ENCODE results near the gene USP28.
A peak's percentile ranks its signal among the peaks of the same experiment; 100 is the strongest.

The USP28 gene

DNA sequence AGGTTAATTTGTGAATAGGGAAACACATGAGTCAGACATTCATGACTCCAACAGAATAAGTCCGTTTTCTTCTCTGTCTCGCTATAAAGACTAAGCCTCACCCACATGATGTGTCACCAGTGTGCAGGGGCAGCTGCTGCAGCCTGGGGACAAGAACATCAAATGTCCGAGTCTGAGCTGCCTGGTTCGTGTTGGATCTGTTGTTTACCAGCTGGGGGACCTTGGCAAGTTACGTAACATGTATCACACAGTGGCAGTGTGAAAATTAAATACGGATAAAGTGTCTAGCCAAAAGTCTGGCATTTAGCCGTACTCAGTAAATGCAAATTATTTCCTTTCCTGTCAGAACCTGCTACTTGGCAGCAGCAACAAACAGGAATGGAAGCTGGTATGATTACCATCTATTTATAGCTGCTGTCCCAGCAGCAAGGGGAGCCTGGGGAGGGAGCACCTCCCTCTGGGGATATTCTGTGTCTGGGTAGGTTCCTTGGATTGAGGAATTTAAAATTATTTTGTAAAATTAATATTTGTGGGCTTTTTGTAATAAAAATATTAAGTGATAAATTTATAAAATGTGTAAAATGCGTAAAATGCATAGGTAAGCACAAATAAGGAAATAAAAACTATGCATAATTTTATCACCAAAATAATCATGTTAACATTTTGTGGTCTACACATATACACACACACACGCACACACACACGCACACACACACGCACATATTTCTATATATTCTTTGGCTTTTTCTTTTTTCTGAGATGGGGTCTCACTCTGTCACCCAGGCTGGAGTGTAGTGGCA lies 97.1 kb downstream of the USP28 start:
- DNase-seq = no peak
- no peak overlapping the region for H4K8ac ChIP-seq (ENCODE audit: low read depth, low read length)
- no peak overlapping the region for H3K4me3 ChIP-seq (ENCODE audit: low read length)

DNA sequence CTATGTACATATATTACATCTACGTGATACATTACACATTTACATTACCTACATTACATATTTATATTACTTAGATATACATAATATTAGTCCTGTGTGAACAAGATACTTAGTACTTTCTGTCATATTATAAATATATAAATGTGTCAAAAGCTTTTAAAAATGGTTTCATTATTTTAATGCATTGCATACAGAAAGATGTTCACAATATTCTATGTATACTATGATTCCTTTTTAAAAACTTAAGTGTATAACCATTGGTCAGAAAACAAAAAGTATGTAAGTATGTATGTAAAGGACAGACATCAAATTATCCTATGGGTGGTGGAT lies 101.2 kb downstream of the USP28 start:
- Histone ChIP-seq H2AK5ac (ENCODE audit: low read length) (no peak overlapping the region), H3K79me2 (ENCODE audit: control insufficient read depth, insufficient read depth, low read length) (peaks cover 9% of the 10 kb centered on the region), H3K27me3 (ENCODE audit: insufficient read depth, low read length, poor library complexity) (peaks cover 2% of the 10 kb centered on the region), H3K9ac (ENCODE audit: low read length) (no peak overlapping the region), H3K27ac (ENCODE audit: low read depth, low read length) (no peak overlapping the region), H2BK15ac (replicated peaks; ENCODE audit: low read depth) (no peak overlapping the region), H3K79me1 (ENCODE audit: low read length) (peaks cover 8% of the 10 kb centered on the region), H3K18ac (ENCODE audit: low read length) (no peak overlapping the region), H4K5ac (ENCODE audit: low read length) (no peak overlapping the region), H3K4me1 (ENCODE audit: control insufficient read depth, low read depth, low read length) (peaks cover 2% of the 10 kb centered on the region), H3K4me2 (ENCODE audit: low read length) (no peak overlapping the region), H3K23ac (ENCODE audit: low read length) (no peak overlapping the region), H3K4ac (ENCODE audit: low read depth, low read length) (no peak overlapping the region), H4K8ac (ENCODE audit: low read depth, low read length) (no peak overlapping the region), H2BK120ac (ENCODE audit: low read depth, low read length) (no peak overlapping the region), H3K4me3 (ENCODE audit: low read length) (no peak overlapping the region), H3K56ac (ENCODE audit: low read length) (no peak overlapping the region), H3K36me3 (ENCODE audit: control insufficient read depth, insufficient read depth, low read length) (no peaks in the 10 kb centered on the region), H2BK5ac (ENCODE audit: low read length) (no peak overlapping the region)
- WGBS (ENCODE audit: extremely low coverage, insufficient coverage, low lambda C conversion rate) = no CpG with 5 or more reads among the region's 1 CpG
- DNase-seq = no peak

More for the DNA sequence above, 97.1 kb downstream of the USP28 start:
- 100% methylated on average over 1 of the region's 11 CpGs for WGBS (ENCODE audit: extremely low coverage, insufficient coverage, low lambda C conversion rate)
- H3K18ac ChIP-seq (ENCODE audit: low read length) = no peak overlapping the region
- no peaks in the 10 kb centered on the region for H3K36me3 ChIP-seq (ENCODE audit: control insufficient read depth, insufficient read depth, low read length)
- H4K5ac ChIP-seq (ENCODE audit: low read length) = no peak overlapping the region
- H2BK120ac ChIP-seq (ENCODE audit: low read depth, low read length) = no peak overlapping the region
- H3K27me3 ChIP-seq (ENCODE audit: insufficient read depth, low read length, poor library complexity) = peaks cover 2% of the 10 kb centered on the region
- no peak overlapping the region for H2BK5ac ChIP-seq (ENCODE audit: low read length)
- no peak overlapping the region for H3K4me2 ChIP-seq (ENCODE audit: low read length)
- H3K79me1 ChIP-seq (ENCODE audit: low read length) = peaks cover under 1% of the 10 kb centered on the region
- no peak overlapping the region for H3K4ac ChIP-seq (ENCODE audit: low read depth, low read length)
- peaks cover under 1% of the 10 kb centered on the region for H3K79me2 ChIP-seq (ENCODE audit: control insufficient read depth, insufficient read depth, low read length)
- no peak overlapping the region for H3K9ac ChIP-seq (ENCODE audit: low read length)
- no peak overlapping the region for H2AK5ac ChIP-seq (ENCODE audit: low read length)
- H2BK15ac ChIP-seq (replicated peaks; ENCODE audit: low read depth) = no peak overlapping the region
- no peak overlapping the region for H3K27ac ChIP-seq (ENCODE audit: low read depth, low read length)
- H3K23ac ChIP-seq (ENCODE audit: low read length) = no peak overlapping the region
- no peaks in the 10 kb centered on the region for H3K4me1 ChIP-seq (ENCODE audit: control insufficient read depth, low read depth, low read length)
- H3K56ac ChIP-seq (ENCODE audit: low read length) = no peak overlapping the region

- Histone ChIP-seq H3K4ac (ENCODE audit: low read depth, low read length) (no peak within 1 kb of the TSS), H3K27ac (ENCODE audit: low read depth, low read length) (no peak within 1 kb of the TSS), H2AK5ac (ENCODE audit: low read length) (no peak within 1 kb of the TSS), H3K27me3 (ENCODE audit: insufficient read depth, low read length, poor library complexity) (peaks cover 2% of the 10 kb centered on the region), H3K18ac (ENCODE audit: low read length) (no peak within 1 kb of the TSS), H3K79me2 (ENCODE audit: control insufficient read depth, insufficient read depth, low read length) (peaks cover 9% of the 10 kb centered on the region), H4K5ac (ENCODE audit: low read length) (no peak within 1 kb of the TSS), H2BK15ac (replicated peaks; ENCODE audit: low read depth) (no peak within 1 kb of the TSS), H2BK5ac (ENCODE audit: low read length) (no peak within 1 kb of the TSS), H3K36me3 (ENCODE audit: control insufficient read depth, insufficient read depth, low read length) (no peaks in the 10 kb centered on the region), H3K4me1 (ENCODE audit: control insufficient read depth, low read depth, low read length) (peaks cover 2% of the 10 kb centered on the region), H2BK120ac (ENCODE audit: low read depth, low read length) (no peak within 1 kb of the TSS), H3K9ac (ENCODE audit: low read length) (peak within 1 kb of the TSS; percentile 86), H3K79me1 (ENCODE audit: low read length) (peaks cover 8% of the 10 kb centered on the region), H3K56ac (ENCODE audit: low read length) (peak within 1 kb of the TSS; percentile 92), H3K4me3 (ENCODE audit: low read length) (peak within 1 kb of the TSS; percentile 77), H3K23ac (ENCODE audit: low read length) (no peak within 1 kb of the TSS), H3K4me2 (ENCODE audit: low read length) (peak within 1 kb of the TSS; percentile 56), H4K8ac (ENCODE audit: low read depth, low read length) (no peak within 1 kb of the TSS)
- peak; percentile 98 for DNase-seq
- WGBS (ENCODE audit: extremely low coverage, insufficient coverage, low lambda C conversion rate) = no CpG with 5 or more reads among the region's 46 CpGs
These were observed 101.8 kb downstream of the USP28 start, which contains the start of gene ZW10 for GRCh38 chr11:113773416-113774173. ZW10 (minus strand) TSS chr11:113773692; CDS start chr11:113773666, 26 bp downstream.

DNA sequence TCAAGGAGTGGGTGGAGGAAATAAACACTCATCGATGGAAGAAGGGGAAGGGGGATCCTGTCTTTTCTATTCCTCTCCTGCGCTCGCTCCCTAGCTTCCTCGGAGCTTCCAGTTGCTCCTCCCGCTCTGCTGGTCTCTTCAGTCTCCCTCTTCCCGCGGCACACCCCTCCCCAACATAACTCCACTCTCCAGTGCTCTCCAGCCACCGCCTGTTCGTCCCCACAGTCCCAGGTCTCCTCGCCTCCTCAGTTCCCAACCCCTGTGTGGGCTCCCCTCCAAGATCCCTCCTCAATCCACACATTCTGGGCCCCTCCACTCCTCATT lies 102.3 kb downstream of the USP28 start:
- no peak overlapping the region for H3K23ac ChIP-seq (ENCODE audit: low read length)
- no peak overlapping the region for H2BK15ac ChIP-seq (replicated peaks; ENCODE audit: low read depth)
- no peak overlapping the region for H3K4ac ChIP-seq (ENCODE audit: low read depth, low read length)
- H2AK5ac ChIP-seq (ENCODE audit: low read length) = no peak overlapping the region
- no peak overlapping the region for H4K8ac ChIP-seq (ENCODE audit: low read depth, low read length)
- DNase-seq = peak; percentile 67
- peaks cover 9% of the 10 kb centered on the region for H3K79me2 ChIP-seq (ENCODE audit: control insufficient read depth, insufficient read depth, low read length)
- H2BK5ac ChIP-seq (ENCODE audit: low read length) = no peak overlapping the region
- H3K4me1 ChIP-seq (ENCODE audit: control insufficient read depth, low read depth, low read length) = peaks cover 2% of the 10 kb centered on the region
- H3K9ac ChIP-seq (ENCODE audit: low read length) = peak overlapping the region; percentile 86
- H3K4me3 ChIP-seq (ENCODE audit: low read length) = peak overlapping the region; percentile 77
- H2BK120ac ChIP-seq (ENCODE audit: low read depth, low read length) = no peak overlapping the region
- no peaks in the 10 kb centered on the region for H3K36me3 ChIP-seq (ENCODE audit: control insufficient read depth, insufficient read depth, low read length)
- H4K5ac ChIP-seq (ENCODE audit: low read length) = no peak overlapping the region
- H3K27ac ChIP-seq (ENCODE audit: low read depth, low read length) = no peak overlapping the region
- peak overlapping the region; percentile 56 for H3K4me2 ChIP-seq (ENCODE audit: low read length)
- H3K18ac ChIP-seq (ENCODE audit: low read length) = no peak overlapping the region
- no CpG with 5 or more reads among the region's 10 CpGs for WGBS (ENCODE audit: extremely low coverage, insufficient coverage, low lambda C conversion rate)
- peaks cover 8% of the 10 kb centered on the region for H3K79me1 ChIP-seq (ENCODE audit: low read length)
- peak overlapping the region; percentile 92 for H3K56ac ChIP-seq (ENCODE audit: low read length)
- peaks cover 2% of the 10 kb centered on the region for H3K27me3 ChIP-seq (ENCODE audit: insufficient read depth, low read length, poor library complexity)

DNA sequence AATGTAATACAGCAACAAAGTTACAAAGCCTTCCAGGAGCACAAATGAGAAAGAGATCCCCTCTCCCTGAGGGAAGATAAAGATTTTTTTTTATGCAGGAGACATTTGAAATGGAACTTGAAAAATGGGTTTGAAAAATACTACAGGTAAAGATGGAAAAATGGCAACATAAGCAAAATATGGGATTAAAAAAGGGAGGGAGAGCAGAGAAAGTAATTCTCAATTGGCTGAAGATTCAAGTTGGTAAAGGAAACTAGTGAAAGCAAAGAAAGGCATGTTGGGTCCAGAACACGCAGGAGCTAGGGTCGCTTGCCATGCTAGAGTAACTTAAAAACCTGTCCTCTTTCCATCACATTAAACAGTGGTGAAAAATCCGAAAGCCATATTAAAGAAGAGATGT lies 103.4 kb downstream of the USP28 start:
- H3K9ac ChIP-seq (ENCODE audit: low read length) = no peak overlapping the region
- no peak overlapping the region for H3K4me2 ChIP-seq (ENCODE audit: low read length)
- peaks cover 2% of the 10 kb centered on the region for H3K4me1 ChIP-seq (ENCODE audit: control insufficient read depth, low read depth, low read length)
- H3K4ac ChIP-seq (ENCODE audit: low read depth, low read length) = no peak overlapping the region
- H2AK5ac ChIP-seq (ENCODE audit: low read length) = no peak overlapping the region
- no peak overlapping the region for H3K27ac ChIP-seq (ENCODE audit: low read depth, low read length)
- H2BK120ac ChIP-seq (ENCODE audit: low read depth, low read length) = no peak overlapping the region
- H3K56ac ChIP-seq (ENCODE audit: low read length) = no peak overlapping the region
- no peak overlapping the region for H4K8ac ChIP-seq (ENCODE audit: low read depth, low read length)
- H3K36me3 ChIP-seq (ENCODE audit: control insufficient read depth, insufficient read depth, low read length) = no peaks in the 10 kb centered on the region
- peaks cover 2% of the 10 kb centered on the region for H3K27me3 ChIP-seq (ENCODE audit: insufficient read depth, low read length, poor library complexity)
- DNase-seq = no peak
- H3K18ac ChIP-seq (ENCODE audit: low read length) = no peak overlapping the region
- H2BK5ac ChIP-seq (ENCODE audit: low read length) = no peak overlapping the region
- H3K79me1 ChIP-seq (ENCODE audit: low read length) = peaks cover 8% of the 10 kb centered on the region
- no peak overlapping the region for H4K5ac ChIP-seq (ENCODE audit: low read length)
- H3K4me3 ChIP-seq (ENCODE audit: low read length) = no peak overlapping the region
- no peak overlapping the region for H2BK15ac ChIP-seq (replicated peaks; ENCODE audit: low read depth)
- H3K79me2 ChIP-seq (ENCODE audit: control insufficient read depth, insufficient read depth, low read length) = peaks cover 9% of the 10 kb centered on the region
- H3K23ac ChIP-seq (ENCODE audit: low read length) = no peak overlapping the region
- WGBS (ENCODE audit: extremely low coverage, insufficient coverage, low lambda C conversion rate) = no CpG with 5 or more reads among the region's 3 CpGs
